HG02623 (cell line): Measurements from ENCODE around the gene ATOH8.

Experiments used
- ATAC-seq: cut with Tn5 transposase; IDR thresholded peaks from one replicate; pipeline ENCODE4 v1.9.1; 2021; ENCODE audit warnings: moderate library complexity; ENCODE audit not compliant: unreplicated experiment

The ATOH8 gene

DNA sequence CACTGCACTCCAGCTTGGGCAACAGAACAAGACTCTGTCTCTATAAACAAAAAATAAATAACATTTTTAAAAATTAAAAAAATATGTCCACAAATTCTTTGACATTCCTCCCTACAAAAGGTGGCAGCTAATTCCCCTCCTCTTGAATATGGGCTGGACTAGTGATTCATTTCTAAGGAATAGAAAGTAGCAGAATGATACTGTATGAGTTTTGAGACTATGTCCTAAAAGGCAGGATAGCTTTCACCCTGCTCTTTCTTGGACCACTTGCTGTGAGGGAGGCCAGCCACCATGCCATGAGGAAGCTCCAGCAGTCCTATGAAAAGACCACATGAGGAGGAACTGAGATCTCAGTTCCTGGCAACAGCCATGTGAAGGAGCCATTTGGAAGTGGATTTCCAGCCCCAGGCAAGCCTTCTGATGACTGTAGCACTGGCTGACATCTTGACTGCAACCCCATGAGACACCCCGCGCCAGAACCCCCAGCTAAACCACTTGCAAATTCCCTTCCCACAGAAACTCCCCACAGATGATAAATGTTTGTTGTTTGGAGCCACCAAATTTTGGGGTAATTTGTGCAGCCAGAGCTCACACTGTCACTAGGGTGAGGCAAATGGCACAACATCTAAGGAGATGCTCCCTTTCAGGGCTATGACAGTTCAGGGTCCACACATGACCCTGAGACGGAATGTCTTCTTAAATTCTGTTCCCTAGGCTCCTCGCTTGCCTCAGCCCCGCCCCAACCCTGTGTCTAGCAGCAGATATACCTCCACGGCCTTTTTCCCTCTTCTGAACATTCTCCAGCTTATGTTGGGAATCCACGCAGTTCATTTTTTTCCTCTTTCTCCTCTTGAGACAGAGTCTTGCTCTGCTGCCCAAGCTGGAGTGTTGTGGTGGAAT, 17.1 kb upstream of the ATOH8 start:
- ATAC-seq, result no peak

DNA sequence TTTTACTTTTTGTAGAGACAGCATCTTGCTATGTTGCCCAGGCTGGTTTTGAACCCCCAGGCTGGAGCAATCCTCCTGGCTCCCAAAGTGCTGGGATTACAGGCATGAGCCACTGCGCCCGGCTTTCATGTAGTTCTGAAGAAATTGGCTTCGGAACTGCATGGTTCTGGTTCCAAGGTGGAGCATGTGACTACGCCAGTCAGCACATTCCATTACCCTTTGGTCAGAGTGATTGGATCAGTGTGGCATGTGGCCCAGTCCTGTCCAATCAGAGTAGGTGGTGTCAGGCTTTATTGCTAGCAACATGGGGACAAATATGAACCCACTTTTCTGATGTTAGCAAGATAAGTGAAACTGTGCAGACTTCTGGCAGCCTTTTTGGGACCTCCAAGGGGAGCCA, 16.3 kb upstream of the ATOH8 start:
- no peak for ATAC-seq

DNA sequence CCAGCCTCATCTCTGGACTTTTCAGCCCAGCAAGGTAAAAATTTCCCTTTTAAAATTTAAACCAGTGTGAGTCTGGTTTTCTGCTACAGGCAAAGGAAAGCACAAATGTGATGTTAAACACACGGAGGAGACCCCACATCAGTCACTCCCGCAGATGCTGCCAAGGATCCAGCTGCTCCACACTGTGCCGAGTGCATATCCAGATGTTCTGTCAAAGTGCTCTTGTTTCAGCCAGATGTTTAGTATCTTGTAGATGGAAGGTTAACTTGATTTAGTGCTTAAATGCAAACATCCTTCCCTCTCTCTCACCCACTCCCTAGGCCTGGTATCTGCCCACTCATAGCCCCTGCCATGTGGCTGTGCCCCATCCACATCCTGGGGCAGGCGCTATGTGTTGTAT, 15.8 kb upstream of the ATOH8 start:
- no peak for ATAC-seq

DNA sequence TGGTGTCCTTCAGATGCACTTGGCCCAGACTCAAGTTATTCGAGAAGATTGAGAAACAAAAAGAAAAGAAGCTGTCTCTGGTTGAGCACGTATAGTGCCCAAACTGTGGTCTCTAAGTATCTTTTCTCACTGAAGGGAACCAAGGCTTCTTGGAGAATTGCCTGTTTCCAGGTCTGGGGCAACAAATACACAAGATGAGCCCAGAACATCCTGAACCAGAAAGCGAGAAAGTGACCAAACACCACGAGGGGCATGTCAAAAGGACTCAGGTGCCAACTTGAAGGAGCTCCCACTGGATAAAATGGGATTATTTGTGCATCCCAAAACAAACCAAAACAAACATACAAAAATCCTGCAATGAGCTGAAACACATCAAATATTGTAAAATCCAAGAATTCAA, 13.6 kb upstream of the ATOH8 start:
- no peak for ATAC-seq

DNA sequence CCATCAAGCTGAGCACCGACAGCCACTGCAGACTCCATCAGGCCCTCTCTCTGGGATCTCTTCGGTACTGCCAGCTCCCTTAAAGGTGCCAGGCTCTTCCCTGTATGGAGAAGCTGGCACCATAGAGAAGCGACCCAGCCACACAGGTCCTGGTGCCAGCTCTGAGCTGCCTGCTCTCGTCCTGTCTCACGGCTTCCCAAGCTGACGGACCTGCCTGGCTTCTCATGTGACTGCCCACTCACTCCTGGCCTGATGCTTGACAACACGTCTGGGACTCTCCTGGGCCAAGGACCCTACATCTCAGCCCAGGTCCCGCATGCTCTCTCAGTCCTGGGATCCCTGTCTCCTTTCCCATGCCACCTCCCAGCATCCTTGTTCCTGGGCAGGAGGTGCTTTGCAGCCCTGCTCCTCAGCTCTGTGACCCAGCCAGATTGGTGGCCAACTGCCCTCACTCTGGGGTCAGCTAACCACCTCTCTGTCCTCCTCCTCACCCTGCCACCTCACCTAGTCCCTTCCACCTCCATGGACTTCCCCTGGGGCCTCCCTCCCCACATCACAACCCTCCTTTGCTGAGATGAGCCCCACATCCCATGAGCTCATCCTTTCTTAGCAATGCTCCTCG, 12.5 kb upstream of the ATOH8 start:
- no peak for ATAC-seq

DNA sequence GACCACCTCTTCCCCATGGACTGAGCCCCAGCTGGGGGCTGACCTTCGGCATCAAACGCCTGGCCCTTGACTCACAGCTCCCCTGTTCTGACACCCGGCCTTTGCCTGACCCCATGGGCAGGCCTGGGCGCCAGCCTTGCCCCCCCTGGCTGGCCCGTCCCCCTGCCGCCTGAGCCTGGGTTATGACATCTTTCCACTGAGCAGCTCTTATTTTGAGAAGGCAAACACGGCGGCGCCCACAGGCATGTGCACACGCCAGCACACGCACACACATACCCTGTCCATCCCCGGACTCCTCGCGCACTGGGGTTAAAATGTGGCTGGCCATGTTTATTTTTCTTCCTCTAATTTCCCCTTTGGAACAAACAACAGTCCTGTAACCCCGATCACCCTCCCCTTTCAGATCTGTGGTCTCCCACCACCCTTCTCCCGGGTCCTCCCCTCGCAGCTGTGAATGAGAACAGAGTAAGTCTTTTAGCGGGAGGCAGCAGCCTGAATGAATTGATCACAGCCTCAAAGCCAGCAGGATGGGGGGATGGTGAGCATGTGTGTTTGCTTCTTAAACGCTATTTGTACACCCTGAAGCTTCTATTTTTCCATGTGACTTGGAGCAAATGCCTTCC, 11.8 kb upstream of the ATOH8 start:
- no peak for ATAC-seq

DNA sequence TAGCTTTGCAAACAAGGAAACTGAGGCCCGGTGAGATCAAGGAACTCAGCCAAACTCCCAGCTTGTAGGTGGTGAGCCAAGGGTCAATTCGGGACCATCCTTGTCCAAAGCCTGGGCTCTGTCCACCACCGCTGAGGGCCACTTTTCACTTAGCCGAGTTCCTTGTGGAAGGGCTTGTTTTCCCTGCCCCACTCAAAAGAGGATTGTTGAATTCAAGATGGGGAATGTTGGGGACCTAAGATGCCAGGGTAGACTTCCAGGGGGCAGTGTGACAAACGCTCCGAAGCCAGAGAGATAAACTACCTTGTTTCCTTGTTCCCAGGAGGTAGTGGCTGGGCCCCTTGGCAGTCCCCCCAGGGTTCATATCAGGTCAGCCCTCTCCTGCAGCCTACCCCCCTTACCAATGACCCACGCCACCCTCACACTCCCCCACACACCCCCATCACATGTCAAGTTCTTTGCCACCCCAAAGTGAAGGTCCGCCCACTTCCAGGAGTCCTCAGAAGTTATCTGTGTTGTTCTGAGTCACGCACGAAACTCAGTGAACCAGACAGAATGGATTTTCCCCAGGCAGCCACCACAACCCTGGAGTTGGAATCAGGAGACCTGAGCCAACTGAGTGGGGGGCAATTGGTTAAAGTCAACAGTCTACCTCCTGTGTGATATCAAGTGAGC, 10.3 kb upstream of the ATOH8 start:
- no peak for ATAC-seq

DNA sequence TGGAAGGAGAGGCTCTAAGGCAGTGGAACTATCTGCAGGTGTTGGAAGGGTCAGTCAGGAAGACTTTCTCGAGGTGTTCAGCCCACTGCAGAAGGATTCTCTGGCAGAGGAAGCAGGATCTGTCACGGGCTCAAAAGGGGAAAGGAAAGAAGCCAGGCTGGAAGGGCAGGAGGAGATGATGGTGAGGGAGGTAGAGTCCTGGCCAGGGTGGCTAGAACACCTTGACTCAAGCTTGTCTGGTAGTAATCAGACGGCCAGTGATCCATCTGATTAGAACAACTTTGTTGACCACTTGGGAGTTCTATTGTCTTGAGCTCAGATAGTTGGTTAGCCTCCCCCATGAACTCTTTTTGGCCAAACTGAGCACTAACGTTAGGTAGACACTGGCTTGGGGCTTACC, 9.7 kb upstream of the ATOH8 start:
- ATAC-seq, result no peak

DNA sequence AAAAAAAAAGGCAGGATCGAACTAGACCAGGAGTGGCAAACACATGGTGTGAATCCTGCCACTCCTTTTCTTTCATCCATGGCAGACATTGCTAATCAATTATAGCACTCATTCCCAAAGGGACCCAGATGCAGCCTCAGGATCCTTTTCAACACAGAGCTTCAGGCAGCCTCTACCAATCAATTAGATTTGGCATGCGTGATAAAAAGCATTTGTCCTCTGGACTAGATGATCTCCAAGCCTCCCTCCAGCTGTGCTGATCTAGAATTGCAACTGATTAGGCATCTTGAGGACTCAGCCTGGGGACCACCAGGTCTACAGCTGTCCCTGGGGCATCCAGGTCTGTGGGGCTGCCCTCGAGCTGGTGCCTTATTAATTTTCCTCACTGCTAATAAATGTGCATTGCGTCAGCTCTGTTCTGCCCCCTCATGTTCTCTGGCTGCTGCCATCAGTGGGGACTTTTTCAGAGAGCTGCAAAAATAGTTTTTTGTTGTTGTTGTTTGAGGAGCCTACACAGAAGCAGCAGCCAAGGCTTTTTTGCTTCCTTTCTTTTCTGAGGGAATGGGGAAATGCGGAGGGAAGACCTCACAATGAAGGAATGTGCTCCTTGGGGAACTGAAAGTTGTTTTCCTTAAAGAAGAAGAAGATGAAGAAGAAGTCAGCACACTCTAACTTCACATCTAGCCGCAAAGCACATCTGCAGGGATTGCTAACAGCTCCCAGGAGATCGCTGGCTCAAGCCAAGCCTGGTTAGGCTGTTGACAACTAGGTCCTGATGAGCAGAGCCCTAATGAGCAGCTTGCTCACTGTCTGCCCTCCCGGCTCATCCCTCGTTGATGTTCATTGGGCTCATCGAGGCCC, 8.8 kb upstream of the ATOH8 start:
- ATAC-seq, result no peak

DNA sequence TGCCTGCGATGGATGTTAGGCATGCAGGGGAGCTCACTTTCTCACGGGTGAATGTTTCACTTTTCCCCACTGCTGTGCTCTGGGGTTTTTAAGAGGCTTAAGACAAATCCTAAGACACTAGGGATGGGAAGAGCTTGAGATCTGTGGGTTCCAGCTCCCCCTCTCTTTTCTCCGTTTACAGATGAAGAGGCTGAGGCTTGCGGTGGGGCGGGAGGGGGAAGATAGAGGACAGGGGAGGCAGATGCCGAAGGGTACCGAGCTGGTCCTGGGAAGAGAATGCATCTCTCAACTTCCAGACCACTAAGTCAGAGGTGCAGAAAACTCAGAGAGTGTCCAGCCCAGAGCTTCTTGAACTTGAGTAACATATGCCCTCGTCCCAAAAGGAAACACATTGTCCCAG, 8.2 kb upstream of the ATOH8 start:
- ATAC-seq, result no peak

DNA sequence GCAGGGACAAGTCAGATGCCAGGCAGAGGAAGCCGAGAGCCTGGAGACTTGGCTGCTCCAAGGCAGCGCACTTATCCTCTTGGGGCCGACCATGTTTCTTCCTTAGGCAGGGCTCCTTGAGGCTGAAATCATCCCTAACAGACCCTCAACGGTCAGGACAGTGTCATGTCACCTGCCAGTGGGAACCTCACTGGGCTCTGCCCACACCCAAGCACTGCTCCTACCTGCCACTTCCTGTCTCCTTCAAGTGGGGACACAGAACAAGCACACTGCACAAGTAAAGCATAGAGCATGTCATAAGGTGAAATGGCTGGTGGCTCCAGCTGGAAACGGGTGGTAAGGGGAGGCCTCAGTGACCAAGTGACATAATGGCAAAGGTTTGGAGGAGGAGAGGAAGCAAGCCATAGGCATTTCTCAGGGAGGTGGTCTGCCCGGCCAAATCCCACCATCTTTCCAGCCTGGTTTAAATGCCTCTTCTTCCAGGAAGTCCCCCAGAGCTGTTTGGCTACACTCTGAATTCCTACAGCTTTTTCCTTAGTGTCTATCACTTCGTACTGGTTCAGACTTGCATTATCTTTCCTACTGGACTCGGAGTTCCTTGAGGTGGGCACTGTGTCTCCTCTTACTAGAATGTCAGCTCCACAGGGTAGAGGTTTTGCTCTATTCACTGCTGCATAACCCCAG, 7.3 kb upstream of the ATOH8 start:
- ATAC-seq, result no peak

DNA sequence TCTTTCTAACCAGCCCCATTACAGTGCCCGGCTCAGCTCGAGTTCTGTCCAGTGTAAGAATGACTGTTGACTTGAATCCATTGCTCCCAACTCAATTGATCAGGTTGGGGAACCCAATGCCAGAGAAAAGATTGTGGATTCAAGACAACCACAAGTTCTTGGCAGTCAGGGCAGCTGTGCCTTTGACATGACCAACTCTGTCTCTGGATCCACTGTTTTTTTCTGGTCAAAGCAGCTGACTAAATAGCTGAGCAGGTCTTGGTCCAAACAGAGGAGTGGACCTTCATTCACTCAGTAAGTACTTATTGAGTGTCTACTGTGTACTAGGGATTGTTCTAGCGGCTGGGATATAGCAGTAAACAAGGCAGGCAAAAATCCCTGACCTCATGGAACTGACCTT, 6.3 kb upstream of the ATOH8 start:
- ATAC-seq, result no peak

DNA sequence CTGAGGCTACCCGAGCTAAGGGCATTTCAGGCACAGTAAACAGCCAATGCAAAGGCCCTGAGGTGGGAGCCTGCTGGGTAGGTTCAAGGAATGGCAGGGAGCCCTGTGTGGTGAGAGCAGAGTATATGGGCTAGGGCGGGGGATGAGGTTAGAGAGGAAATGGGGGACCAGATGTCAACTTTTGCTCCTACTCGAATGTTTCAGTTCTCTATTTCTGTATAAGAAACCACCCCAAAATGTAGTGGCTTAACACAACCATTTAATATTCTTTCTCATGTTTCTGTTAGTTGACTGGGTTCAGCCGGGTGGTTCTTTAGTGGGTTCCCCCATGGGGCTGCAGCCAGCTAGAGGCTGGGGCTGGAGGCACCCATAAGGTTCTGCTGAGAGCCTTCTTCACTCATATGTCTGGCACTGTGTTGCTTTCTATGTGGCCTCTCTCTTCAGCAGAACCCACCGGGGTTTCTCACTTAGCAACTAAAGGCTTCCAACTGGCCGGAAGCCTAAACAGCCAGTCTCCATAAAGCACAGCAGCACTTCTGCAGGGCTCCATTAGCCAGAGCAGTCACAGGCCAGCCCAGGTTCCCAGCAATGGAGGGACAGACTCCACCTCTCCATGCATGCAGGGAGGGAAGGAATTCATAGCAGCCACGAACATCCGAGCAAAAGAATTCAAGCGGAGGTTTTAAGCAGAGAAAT, 5.6 kb upstream of the ATOH8 start:
- ATAC-seq, result peak; percentile 41

DNA sequence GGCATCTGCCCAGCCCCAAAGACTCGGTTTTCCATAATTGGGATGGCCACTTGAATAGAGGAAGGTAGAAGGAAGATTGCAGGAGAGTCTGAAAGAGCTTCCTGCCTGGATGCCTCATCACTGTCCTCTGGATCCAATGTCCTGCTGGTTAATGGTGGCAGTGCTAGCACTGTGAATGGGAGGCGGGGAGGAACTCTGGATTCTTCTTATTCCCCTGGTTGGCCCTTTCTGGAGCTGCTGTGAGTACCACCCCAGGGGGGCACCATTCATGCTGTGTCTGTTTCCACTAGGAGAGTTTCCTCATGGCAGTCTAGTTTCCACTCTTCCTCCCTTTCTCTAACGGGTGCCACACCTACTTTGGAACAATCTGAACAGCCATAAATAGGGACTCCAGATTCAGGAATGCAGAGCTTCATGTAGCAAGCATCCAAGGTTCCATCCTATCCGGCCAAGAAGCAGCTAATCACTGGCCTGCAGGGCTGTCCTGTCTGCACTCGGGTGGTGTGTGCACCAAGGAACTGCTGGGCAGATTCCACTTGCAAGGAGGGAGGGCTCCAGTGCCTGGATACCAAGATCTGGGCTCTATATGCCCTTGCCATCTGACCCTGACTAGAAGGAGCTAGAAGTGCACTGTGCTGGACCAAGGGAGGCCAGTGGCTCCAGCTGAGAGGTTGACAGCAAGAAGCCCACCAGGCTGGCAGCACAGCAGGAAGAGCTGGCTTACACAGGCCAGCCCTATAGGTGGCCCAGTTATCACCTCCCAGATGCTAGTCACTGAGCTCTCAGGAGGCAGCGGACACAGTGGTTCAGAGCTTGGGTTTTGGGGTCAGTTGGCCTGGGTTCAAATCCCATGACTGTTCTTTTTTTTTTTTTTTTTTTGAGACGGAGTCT, 4.6 kb upstream of the ATOH8 start:
- no peak for ATAC-seq

DNA sequence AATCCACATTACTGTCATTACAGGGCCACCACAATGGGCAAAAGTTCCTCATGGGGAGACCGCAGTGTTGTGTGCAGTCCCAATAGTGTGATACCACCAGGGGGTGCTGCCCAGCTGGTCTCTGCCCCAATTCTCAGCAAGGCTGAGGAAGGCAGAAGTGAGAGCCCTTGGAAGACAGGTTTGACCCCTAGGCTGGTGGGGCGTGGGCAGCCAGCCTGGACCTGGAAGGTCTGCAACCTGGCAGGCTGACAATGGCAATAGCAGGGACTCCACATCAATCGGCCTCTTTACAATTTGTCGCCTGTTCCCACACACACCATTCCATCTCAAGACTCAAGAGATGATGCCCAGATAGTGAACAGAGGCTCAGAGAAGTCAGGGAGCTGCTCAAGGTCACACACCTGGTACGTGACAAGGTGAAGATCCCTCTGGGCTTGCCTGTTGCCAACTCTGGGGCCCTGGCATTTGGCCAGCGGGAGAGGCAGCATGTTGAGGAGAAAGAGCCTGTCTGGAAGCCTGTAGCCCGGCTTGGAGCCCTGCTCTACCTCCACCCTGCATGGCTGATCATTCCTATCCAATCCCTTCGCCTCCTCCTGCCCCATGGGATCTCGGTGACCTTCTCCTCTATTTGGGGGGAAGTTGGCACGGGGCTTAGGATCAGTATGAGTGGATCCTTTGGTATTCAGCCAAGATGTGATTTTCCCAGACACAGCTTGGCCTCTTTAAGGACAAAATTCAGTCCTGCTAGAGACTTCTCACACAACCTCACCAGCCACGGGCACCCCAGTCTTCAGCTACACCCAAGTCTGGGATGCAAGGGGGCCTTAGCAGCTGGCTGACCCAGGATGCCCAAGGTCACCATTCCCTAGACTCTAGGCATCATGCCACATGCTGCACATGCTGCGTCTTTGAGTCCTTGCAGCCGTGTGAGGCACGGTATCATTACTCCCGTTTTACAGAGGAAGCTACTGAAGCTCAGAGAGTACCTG, 2.9 kb upstream of the ATOH8 start:
- no peak for ATAC-seq

DNA sequence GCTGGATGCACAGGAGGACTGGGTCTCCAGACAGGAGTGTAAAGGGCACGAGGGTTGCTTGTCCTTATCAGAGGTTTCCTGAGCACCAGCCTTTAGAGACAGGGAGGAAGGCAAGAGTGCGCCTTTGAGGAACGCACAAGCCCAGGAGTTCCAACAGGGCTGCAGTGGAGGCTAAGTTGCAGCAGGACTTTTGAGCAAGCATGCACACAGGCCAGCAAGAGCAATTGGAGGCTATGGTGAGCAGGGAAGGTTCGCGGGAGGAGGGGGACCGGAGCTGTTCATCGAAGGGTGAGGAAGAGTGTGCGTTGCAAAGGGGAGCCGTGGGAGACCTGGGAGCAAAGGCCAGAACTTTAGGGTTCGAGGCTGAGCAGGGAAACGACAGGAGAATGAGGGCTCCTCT, 2.2 kb upstream of the ATOH8 start:
- ATAC-seq, result no peak

DNA sequence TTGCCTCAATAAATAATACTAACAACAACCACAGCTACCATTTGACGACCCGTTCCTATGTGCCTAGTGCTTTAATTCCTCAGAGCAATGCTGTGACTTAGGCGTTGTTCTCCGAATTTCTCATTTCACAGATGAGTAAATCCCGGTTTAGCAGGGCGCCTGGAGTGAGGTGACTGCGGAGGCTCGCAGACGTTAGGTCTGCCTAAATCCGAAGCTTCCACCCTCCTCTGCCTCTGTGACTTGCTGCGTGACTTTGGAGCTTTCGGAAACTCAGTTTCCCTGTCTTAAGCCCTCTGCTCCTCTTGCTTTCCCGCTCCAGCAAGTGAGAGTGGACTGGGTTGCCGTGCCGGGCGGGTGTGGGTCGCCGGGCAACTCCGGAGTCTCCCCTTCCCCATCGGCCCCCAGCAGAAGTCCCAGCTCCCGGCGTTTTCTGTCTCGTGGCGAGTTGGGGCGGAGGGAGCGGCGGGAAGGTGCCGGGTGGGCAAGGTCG, 711 bp upstream of the ATOH8 start:
- ATAC-seq, result no peak
